Limb (tissue), 2 donors: Measurements from ENCODE around the gene MGAT5.

ENCODE experiments used
- DNase-seq, 2 donors: peaks; one replicate each; pipeline ENCODE4 v3.0.0-alpha.2; 2016; ENCODE audit errors: extremely low spot score in 2 of 2

Gene MGAT5

GRCh38 chr2:134256956-134257355, 3.1 kb downstream of the MGAT5 start:
- DNase-seq, result no peak

GRCh38 chr2:134257509-134257908, 3.6 kb downstream of the MGAT5 start:
- no peak for DNase-seq

- DNase-seq, result no peak
Observed at GRCh38 chr2:134257965-134258683, 4.3 kb downstream of the MGAT5 start.

GRCh38 chr2:134258684-134259388, 5.0 kb downstream of the MGAT5 start:
- DNase-seq, result no peak

DNA sequence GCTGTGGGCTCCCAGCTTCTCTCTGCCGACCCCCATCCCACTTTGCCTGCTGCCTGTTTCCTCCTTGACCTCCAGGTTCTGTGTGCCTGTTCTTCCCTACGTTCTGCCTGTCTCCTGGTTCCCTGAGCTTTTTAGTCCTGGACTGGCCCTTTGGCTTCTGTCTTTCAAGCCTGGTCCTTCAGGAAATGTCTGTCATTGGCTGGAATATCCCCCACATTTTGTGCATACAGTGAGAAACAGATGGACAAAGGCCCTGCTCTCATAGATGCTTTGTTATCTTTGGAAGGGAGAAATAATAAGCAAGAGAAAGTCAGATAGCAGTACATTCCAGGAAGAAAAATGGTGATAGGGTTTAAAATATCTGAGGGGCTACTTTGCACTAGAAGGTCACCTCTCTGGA, 5.7 kb downstream of the MGAT5 start:
- no peak for DNase-seq

DNA sequence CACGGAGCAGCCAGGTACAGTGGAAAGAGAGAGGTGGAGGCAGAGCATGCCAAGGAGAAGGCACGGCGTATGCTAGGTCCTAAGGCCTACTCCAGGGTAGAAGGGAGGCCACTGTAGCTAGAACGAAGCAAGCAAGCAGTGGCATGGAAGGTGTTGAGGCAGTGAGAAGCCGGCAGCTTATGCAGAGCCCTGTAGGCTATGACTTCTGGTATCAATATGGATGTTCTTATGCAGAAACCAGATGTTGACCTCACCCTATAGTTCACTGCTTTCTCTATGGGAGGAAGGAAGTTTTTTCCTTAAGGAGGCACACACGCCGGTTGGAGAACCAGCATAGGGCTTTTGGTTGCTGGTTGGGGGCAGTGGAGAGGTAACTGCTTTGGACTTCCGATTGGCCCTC, 6.1 kb downstream of the MGAT5 start:
- no peak for DNase-seq

GRCh38 chr2:134260713-134261112, 6.8 kb downstream of the MGAT5 start:
- DNase-seq, result peak in 1 of 2 donors; percentile 36

DNA sequence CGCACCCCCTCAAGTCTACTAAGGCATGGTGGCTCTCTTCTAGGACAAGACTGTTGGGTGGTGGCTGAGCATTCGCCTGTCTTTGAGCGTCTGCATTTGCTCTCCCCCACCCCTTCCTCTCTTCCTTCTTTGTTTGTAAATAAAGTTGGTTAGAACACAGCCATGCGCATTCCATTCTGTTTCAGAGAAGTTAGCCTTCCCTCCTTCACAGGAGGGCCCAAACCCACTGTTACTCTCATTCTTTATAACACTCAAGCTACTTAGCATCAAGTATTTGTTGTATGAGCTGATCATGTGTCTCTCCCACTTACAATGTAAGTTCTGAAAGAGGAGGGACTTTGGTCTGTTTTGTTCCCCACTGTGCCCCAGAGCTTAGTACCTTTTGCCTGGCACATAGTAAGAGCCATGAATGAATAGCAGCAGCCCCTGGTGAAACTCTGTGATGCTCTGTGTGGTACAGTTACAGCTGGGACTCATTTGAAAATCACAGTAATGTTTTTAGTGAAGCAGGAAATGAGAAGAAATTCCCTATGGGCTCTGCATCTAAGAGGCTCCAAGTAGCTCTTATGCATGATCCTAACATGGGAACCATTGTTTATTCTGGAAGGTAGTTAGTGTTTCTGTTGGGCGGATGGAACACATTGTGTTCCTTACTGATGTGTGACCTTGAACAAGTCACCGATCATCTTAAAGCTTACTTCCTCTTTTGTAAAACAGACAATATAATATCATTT, 7.7 kb downstream of the MGAT5 start:
- no peak for DNase-seq

DNA sequence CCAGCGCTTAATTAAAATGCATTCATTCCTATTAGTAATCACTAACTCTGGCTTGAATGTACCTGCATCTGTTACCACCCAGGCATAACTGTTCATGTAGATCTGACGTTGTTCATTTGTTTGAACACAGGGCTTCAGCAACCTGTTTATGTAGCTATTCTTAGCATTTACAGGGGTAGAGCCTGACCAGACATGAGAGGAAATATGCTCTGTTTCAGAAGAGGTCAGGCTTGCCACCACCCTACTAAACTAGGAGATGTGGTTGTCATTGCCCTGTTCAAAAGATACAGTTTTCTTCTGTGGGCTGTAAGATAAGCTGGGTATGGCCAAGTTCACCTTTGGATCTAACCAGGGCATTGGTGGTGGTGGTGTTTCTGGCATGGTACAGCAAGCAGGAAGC, 8.8 kb downstream of the MGAT5 start:
- no peak for DNase-seq

DNA sequence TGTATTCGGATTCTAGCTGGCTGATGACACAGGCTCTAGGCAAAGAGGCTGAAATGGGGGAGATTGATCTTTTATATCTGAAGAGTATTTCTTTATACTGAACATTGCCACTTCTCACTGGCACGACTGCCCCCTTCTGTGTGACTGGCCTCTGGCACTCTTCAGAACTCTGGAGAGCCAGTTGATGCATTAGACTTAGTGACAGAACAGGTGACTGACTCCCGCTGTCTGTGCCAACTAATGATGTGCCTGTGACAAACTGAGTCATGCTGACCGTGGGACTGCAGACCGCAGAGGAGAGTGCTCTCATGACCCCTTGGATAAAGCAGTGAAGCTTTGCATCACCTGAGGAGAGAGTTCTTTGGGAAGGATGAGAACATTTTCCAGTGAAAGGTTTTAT, 14.4 kb downstream of the MGAT5 start:
- DNase-seq, result no peak

DNA sequence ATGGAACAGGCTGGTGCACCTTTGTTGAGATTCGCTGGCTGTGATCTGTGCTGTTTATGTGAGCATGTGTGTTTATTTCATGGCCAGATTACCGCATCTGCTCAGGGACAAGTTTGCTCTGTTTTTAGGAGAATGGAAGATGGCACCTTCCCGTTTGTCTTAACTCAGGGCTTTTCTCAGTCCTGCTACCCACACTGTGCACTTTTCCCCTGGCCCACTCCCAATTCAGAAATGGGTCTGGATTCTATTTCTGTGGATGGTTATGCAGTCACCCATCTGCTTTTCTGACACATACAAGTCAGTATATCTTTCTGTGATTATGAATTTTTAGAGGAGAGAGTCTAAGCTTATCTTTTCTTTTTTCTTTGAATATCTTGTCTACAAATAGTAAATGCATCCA, 15.4 kb downstream of the MGAT5 start:
- no peak for DNase-seq

- DNase-seq, result no peak
Observed at GRCh38 chr2:134269972-134270735, 16.3 kb downstream of the MGAT5 start.

- DNase-seq, result no peak
Observed at GRCh38 chr2:134271758-134272157, 17.9 kb downstream of the MGAT5 start.

GRCh38 chr2:134272806-134273205, 18.9 kb downstream of the MGAT5 start:
- DNase-seq, result no peak

GRCh38 chr2:134273256-134273983, 19.5 kb downstream of the MGAT5 start:
- DNase-seq, result peak in 1 of 2 donors; percentile 48

- DNase-seq, result no peak
Observed at GRCh38 chr2:134274121-134274520, 20.2 kb downstream of the MGAT5 start.

DNA sequence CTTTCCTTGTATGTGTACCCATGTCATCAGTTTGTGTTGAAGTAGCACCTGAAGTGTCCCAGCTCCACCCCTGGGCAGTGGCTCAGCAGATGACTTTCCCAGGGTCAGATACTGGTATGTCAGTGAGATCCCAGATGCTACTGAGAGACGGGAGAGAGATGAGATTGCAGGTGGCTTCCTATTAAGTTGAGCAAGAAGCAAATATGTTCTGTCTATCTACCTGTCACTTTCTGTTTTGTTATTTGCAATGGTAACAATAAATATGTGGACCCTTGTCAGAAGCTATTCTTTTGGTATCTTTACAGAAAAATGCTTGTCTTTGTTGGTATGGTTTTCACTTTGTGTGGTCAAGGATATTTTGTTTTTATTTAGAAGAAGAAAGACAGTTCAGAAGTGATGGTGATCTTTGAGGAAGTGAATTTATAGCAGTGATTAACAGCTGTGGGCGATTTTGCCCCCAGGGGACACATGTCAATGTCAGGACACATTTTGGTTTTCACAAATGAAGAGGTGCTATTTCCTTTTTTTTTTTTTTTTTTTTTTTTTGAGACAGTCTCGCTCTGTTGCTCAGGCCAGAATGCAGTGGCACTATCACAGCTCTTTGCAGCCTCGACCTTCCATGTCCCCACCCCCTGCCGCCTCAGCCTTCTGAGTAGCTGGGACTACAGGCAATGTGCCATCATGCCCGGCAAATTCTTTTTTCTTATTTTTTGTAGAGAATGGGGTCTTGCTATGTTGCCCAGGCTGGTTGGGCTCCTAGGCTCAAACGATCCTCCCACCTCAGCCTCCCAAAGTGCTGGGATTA, 21.4 kb downstream of the MGAT5 start:
- DNase-seq, result no peak

- no peak for DNase-seq
Observed at GRCh38 chr2:134276381-134277172, 22.7 kb downstream of the MGAT5 start.

DNA sequence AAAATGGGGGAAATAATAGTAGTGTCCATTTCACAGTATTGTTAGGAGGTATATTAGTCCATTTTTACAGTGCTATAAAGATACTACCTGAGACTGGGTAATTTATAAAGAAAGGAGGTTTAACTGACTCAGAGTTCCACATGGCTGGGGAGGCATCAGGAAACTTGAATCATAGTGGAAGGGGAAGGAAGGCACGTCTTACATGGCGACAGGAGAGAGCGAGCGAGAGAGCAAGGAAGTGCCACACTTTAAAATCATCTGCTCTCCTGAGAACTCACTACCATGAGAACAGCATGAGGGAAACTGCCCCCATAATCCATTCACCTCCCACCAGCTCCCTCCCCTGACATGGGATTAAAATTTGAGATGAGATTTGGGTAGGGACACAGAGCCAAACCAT, 23.4 kb downstream of the MGAT5 start:
- no peak for DNase-seq
